ENCODE measurements around the gene TIA1. TPM values are rescaled to one million over a fixed set of nuclear protein-coding genes. Genes with fewer than 3 reads are reported as not detected.
"Not testable (repeated sequence)": the region's sequence is repeated elsewhere in the genome, so short reads cannot be mapped to it uniquely, and the experiment has no call there.

Gene TIA1
- total and polyA plus RNA-seq, 2 donors (not counting 1 experiment from before 2014, with no cell fraction given) = 64.5 to 138 TPM

- Histone ChIP-seq H2AFZ (ENCODE audit: low read length) (no peak overlapping the region), H3K4me2 (ENCODE audit: extremely low read depth, insufficient read depth, low read length) (no peak overlapping the region), H3K27me3 (ENCODE audit: control insufficient read depth, insufficient read depth, low read length) (no peaks in the 10 kb centered on the region), H3K4me1 (ENCODE audit: control insufficient read depth, extremely low read depth, insufficient read depth, low read length) (no peaks in the 10 kb centered on the region), H3K9ac (ENCODE audit: insufficient read depth, low read length) (no peak overlapping the region), H3K4me3 (replicated peaks in 1 of 4; ENCODE audit: control extremely low read depth in 1 of 4, insufficient read depth in 1 of 4, low read depth in 3 of 4, low read length in 4 of 4) (no peak overlapping the region), H3K36me3 (ENCODE audit: control insufficient read depth, insufficient read depth, low read length) (peaks cover 4% of the 10 kb centered on the region), H3K27ac (ENCODE audit: insufficient read depth, low read length) (no peak overlapping the region), H3K9me3 (ENCODE audit: control insufficient read depth, insufficient read depth, low read depth, low read length) (no peaks in the 10 kb centered on the region), H3K79me2 (ENCODE audit: control insufficient read depth, insufficient read depth, low read length) (peaks cover 12% of the 10 kb centered on the region), H4K20me1 (ENCODE audit: control insufficient read depth, extremely low read depth, insufficient read depth, low read length) (no peaks in the 10 kb centered on the region)
- no peak for TF ChIP-seq EZH2 (IDR thresholded peaks at IDR 0.05; ENCODE audit: low read length, missing control alignments)
- TF ChIP-seq CTCF (conservative IDR thresholded peaks at IDR 0.05 in 1 of 2, IDR thresholded peaks at IDR 0.05 in 1 of 2; ENCODE audit: low read depth in 1 of 2, low read length in 2 of 2) = no peak
- DNase-seq (ENCODE audit: low read depth in 2 of 2) = no peak
These were observed 34.0 kb upstream of the TIA1 start for GRCh38 chr2:70282439-70282838.

DNA sequence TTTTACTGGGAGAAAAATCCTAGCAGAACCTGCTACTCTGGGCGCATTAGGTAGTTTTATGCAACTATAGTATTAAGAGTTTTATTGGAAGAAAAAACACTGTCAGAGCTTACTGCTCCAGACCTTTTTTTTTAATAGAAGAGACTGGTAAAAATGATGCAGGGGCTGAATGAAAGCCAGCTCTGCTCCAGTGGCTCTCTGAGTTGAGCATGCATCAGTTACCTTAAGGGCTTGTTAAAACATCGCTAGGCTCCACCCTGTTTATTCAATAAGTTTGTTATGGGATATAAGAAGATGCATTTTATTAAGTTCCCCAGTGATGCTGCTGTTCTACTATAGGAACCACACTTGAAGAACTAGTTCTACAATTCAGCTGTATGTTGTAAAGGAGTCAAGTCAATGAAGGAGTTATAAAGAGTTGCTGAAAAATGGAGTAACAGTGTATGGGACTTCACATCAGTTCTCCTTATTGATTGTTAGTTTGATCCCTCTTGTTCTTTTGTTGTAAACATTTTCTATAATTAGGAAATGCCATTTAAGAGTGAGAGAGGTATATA, 31.9 kb upstream of the TIA1 start:
- Histone ChIP-seq H3K4me2 (ENCODE audit: extremely low read depth, insufficient read depth, low read length) (no peak overlapping the region), H3K9ac (ENCODE audit: insufficient read depth, low read length) (no peak overlapping the region), H3K4me3 (replicated peaks in 1 of 4; ENCODE audit: control extremely low read depth in 1 of 4, insufficient read depth in 1 of 4, low read depth in 3 of 4, low read length in 4 of 4) (no peak overlapping the region), H4K20me1 (ENCODE audit: control insufficient read depth, extremely low read depth, insufficient read depth, low read length) (no peaks in the 10 kb centered on the region), H3K79me2 (ENCODE audit: control insufficient read depth, insufficient read depth, low read length) (peaks cover 9% of the 10 kb centered on the region), H3K36me3 (ENCODE audit: control insufficient read depth, insufficient read depth, low read length) (peaks cover 5% of the 10 kb centered on the region), H3K27me3 (ENCODE audit: control insufficient read depth, insufficient read depth, low read length) (no peaks in the 10 kb centered on the region), H3K4me1 (ENCODE audit: control insufficient read depth, extremely low read depth, insufficient read depth, low read length) (no peaks in the 10 kb centered on the region), H2AFZ (ENCODE audit: low read length) (no peak overlapping the region), H3K27ac (ENCODE audit: insufficient read depth, low read length) (no peak overlapping the region), H3K9me3 (ENCODE audit: control insufficient read depth, insufficient read depth, low read depth, low read length) (no peaks in the 10 kb centered on the region)
- DNase-seq (ENCODE audit: low read depth in 2 of 2) = no peak
- TF ChIP-seq CTCF (conservative IDR thresholded peaks at IDR 0.05 in 1 of 2, IDR thresholded peaks at IDR 0.05 in 1 of 2; ENCODE audit: low read depth in 1 of 2, low read length in 2 of 2) (no peak), EZH2 (IDR thresholded peaks at IDR 0.05; ENCODE audit: low read length, missing control alignments) (no peak)

DNA sequence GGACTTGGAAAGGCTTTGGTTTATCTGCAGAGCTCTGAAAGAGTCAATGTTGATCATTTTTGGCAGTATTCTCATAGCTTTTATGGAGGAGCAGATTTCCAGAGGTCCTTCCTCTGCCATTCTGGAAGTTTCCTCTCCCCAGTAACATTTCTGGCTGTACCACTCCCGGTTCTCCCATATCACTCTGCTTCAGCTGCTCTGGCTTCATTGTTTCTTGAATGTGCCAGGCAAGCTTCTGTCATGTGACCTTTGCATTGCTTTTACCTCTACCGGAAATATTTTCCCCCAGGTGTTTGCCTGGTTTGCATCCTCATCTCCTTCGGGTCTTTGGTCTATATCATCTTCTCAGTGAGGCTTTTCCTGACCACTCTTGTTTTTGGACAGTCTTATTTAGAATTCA, 21.9 kb upstream of the TIA1 start:
- Histone ChIP-seq H2AFZ (ENCODE audit: low read length) (no peak overlapping the region), H3K27me3 (ENCODE audit: control insufficient read depth, insufficient read depth, low read length) (no peaks in the 10 kb centered on the region), H4K20me1 (ENCODE audit: control insufficient read depth, extremely low read depth, insufficient read depth, low read length) (no peaks in the 10 kb centered on the region), H3K79me2 (ENCODE audit: control insufficient read depth, insufficient read depth, low read length) (no peaks in the 10 kb centered on the region), H3K36me3 (ENCODE audit: control insufficient read depth, insufficient read depth, low read length) (no peaks in the 10 kb centered on the region), H3K4me1 (ENCODE audit: control insufficient read depth, extremely low read depth, insufficient read depth, low read length) (no peaks in the 10 kb centered on the region), H3K27ac (ENCODE audit: insufficient read depth, low read length) (no peak overlapping the region), H3K4me2 (ENCODE audit: extremely low read depth, insufficient read depth, low read length) (no peak overlapping the region), H3K4me3 (replicated peaks in 1 of 4; ENCODE audit: control extremely low read depth in 1 of 4, insufficient read depth in 1 of 4, low read depth in 3 of 4, low read length in 4 of 4) (no peak overlapping the region), H3K9ac (ENCODE audit: insufficient read depth, low read length) (no peak overlapping the region), H3K9me3 (ENCODE audit: control insufficient read depth, insufficient read depth, low read depth, low read length) (no peaks in the 10 kb centered on the region)
- no peak for DNase-seq (ENCODE audit: low read depth in 2 of 2)
- TF ChIP-seq CTCF (conservative IDR thresholded peaks at IDR 0.05 in 1 of 2, IDR thresholded peaks at IDR 0.05 in 1 of 2; ENCODE audit: low read depth in 1 of 2, low read length in 2 of 2) (no peak), EZH2 (IDR thresholded peaks at IDR 0.05; ENCODE audit: low read length, missing control alignments) (no peak)

DNA sequence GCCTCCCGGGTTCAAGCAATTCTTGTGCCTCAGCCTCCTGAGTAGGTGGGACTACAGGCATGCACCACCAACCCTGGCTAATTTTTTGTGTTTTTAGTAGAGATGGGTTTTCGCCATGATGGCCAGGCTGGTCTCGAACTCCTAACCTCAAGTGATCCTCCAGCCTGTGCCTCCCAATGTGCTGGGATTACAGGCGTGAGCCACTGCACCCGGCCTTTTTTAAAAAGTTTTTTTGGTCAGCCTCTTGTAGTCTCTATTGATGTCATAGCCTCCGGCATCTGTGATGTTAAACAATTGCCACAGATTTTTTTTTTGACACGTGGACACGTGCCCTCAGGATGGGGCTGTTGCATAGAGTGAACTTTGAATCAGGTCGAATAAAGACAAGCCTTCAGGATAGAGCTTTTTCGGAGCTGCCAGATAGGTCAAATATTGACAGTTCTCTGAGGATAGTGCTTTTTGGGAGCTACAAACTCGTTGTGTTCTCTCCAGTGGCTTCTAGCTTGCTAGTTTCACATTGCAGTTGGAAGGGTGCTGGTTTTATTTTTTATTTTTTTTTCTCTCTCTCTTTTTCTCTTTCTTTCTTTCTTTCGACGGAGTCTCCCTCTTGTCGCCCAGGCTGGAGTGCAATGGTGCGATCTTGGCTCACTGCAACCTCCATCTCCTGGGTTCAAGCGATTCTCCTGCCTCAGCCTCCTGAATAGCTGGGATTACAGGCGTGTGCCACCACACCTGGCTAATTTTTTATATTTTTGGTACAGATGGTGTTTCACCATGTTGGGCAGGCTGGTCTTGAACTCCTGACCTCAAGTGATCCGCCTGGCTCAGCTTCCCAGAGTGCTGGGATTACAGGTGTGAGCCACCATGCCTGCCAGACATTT, 21.2 kb upstream of the TIA1 start:
- H3K9ac ChIP-seq (ENCODE audit: insufficient read depth, low read length); DNase-seq (ENCODE audit: low read depth in 2 of 2); H3K4me1 ChIP-seq (ENCODE audit: control insufficient read depth, extremely low read depth, insufficient read depth, low read length); H3K79me2 ChIP-seq (ENCODE audit: control insufficient read depth, insufficient read depth, low read length); H3K4me3 ChIP-seq (replicated peaks in 1 of 4; ENCODE audit: control extremely low read depth in 1 of 4, insufficient read depth in 1 of 4, low read depth in 3 of 4, low read length in 4 of 4); H3K27me3 ChIP-seq (ENCODE audit: control insufficient read depth, insufficient read depth, low read length); H3K9me3 ChIP-seq (ENCODE audit: control insufficient read depth, insufficient read depth, low read depth, low read length); H3K27ac ChIP-seq (ENCODE audit: insufficient read depth, low read length); H3K36me3 ChIP-seq (ENCODE audit: control insufficient read depth, insufficient read depth, low read length); H4K20me1 ChIP-seq (ENCODE audit: control insufficient read depth, extremely low read depth, insufficient read depth, low read length); H2AFZ ChIP-seq (ENCODE audit: low read length); H3K4me2 ChIP-seq (ENCODE audit: extremely low read depth, insufficient read depth, low read length): not testable (repeated sequence)

All from fibroblast of lung (primary cell).